Fibroblast of villous mesenchyme (primary cell): ENCODE results near the gene C15orf62. TPM values are rescaled to one million over a fixed set of nuclear protein-coding genes. Genes with fewer than 3 reads are reported as not detected.

Experiments
- DNase-seq: peaks from one replicate; pipeline ENCODE4 v3.0.0-alpha.2; 2010; ENCODE audit warnings: low read depth
- H3K4me3 ChIP-seq: 2 replicates; pipeline ENCODE4 v1.5.1; 2011; ENCODE audit warnings: low read depth, mild to moderate bottlenecking, low read length
- total RNA-seq: library from RNA; depleted of rRNA; stranded (reverse); fragments of >200 nt; gene quantifications from 2 replicates; pipeline ENCODE4 v1.2.3, GENCODE V29; 2012
- TF ChIP-seq, protein P1 (sequence below): IDR thresholded peaks from 2 replicates; pipeline ENCODE4 v1.5.1; 2012; ENCODE audit warnings: low read depth, mild to moderate bottlenecking, low read length; ENCODE audit not compliant: insufficient read depth

The C15orf62 gene
- total RNA-seq, 1 donor = not detected

- no peak for DNase-seq
- TF ChIP-seq, protein P1, sequence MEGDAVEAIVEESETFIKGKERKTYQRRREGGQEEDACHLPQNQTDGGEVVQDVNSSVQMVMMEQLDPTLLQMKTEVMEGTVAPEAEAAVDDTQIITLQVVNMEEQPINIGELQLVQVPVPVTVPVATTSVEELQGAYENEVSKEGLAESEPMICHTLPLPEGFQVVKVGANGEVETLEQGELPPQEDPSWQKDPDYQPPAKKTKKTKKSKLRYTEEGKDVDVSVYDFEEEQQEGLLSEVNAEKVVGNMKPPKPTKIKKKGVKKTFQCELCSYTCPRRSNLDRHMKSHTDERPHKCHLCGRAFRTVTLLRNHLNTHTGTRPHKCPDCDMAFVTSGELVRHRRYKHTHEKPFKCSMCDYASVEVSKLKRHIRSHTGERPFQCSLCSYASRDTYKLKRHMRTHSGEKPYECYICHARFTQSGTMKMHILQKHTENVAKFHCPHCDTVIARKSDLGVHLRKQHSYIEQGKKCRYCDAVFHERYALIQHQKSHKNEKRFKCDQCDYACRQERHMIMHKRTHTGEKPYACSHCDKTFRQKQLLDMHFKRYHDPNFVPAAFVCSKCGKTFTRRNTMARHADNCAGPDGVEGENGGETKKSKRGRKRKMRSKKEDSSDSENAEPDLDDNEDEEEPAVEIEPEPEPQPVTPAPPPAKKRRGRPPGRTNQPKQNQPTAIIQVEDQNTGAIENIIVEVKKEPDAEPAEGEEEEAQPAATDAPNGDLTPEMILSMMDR = no peak
- no peak overlapping the region for H3K4me3 ChIP-seq
Measured at GRCh38 chr15:40776537-40777141, 6.9 kb downstream of the C15orf62 start.

DNA sequence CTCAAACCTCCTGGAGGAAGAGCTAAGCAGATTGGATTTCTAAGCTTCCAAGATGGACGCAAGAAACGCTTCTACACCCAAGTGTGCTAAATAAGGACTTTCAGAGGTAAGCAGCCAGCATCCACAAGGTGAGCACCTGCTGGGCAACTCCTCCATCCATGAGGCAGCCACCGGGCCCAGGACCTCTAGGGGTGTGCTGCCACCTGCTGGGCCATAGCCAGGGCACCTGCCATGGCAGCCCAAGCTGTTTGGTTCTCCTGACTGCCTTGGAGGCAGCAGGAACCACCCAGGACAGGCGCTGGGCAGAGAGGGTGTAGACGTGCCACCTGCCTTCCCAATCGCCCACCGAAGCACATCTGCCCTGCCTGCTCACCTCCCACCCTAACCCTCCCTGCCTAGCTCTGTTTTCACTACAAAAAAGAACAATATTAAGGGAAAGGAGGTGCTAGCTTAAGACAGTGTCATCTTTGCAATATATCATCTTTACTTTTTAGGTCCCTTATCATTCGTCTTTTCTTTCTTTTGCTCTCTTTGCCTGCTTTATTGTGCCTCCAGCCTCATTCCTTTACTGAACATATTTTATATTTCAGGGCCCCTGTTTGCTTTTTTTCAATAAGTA, 12.9 kb downstream of the C15orf62 start:
- TF ChIP-seq, protein P1 = peak; percentile 57
- H3K4me3 ChIP-seq = no peak overlapping the region
- peak; percentile 30 for DNase-seq

DNA sequence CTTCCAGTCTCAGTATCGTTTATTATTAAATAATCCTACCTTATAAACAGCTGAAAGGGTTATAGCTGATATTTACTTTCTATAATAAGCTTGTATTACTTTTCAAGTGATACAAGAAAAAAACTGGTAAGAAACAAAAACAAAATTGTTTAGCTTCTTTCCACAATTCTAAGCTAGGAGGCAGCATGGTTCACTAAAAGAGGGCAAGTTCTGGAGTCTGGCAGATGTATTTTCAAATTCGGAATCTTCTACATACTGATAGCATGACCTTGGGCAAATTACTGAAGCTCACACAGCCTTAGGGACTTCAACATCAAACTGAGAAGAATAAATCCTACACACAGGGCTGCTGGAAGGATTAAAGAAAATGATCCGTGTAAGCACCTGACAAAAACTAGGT, 15.4 kb downstream of the C15orf62 start:
- DNase-seq = no peak
- H3K4me3 ChIP-seq = no peak overlapping the region
- TF ChIP-seq, protein P1 = no peak

GRCh38 chr15:40785814-40786213, 16.0 kb downstream of the C15orf62 start:
- TF ChIP-seq, protein P1 = no peak
- DNase-seq = no peak
- H3K4me3 ChIP-seq = no peak overlapping the region

GRCh38 chr15:40787344-40787841, 17.6 kb downstream of the C15orf62 start:
- TF ChIP-seq, protein P1 = no peak
- H3K4me3 ChIP-seq = no peak overlapping the region
- peak; percentile 63 for DNase-seq

DNA sequence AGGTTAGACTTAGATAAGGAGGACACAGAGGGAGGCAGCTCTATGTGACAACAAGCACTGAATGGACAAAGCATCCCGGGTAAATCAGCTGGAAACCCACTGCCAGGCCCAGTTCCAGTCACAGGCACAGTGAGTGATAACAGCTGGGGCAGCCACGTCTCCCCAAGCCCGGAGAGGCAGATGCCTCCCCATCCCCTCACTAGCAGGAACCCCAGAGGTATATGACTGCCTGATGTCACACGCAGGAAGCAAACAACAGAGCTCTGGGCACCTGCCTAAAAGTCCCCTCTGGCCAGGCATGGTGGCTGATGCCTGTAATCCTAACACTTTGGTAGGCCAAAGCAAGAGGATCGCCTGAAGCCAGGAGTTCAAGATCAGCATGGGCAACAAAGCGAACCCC, 18.2 kb downstream of the C15orf62 start:
- DNase-seq = no peak
- TF ChIP-seq, protein P1 = no peak

More for the DNA sequence above, 18.2 kb downstream of the C15orf62 start:
- no peak overlapping the region for H3K4me3 ChIP-seq
